GM12865 (cell line): ENCODE measurements around the gene EML3.

Experiments used
- DNase-seq: peaks from one replicate; pipeline ENCODE4 v3.0.0; 2010; ENCODE audit warnings: low read depth
- H3K4me3 ChIP-seq: 2 replicates; pipeline ENCODE4 v1.5.1; 2011; ENCODE audit warnings: mild to moderate bottlenecking, low read depth, low read length, control low read depth
- TF ChIP-seq, protein P1 (sequence below): IDR thresholded peaks from 2 replicates; pipeline ENCODE4 v1.5.1; 2011; ENCODE audit warnings: low read length, control low read depth, low read depth, inconsistent platforms; ENCODE audit not compliant: insufficient read depth; ENCODE audit errors: missing control alignments

Gene EML3

DNA sequence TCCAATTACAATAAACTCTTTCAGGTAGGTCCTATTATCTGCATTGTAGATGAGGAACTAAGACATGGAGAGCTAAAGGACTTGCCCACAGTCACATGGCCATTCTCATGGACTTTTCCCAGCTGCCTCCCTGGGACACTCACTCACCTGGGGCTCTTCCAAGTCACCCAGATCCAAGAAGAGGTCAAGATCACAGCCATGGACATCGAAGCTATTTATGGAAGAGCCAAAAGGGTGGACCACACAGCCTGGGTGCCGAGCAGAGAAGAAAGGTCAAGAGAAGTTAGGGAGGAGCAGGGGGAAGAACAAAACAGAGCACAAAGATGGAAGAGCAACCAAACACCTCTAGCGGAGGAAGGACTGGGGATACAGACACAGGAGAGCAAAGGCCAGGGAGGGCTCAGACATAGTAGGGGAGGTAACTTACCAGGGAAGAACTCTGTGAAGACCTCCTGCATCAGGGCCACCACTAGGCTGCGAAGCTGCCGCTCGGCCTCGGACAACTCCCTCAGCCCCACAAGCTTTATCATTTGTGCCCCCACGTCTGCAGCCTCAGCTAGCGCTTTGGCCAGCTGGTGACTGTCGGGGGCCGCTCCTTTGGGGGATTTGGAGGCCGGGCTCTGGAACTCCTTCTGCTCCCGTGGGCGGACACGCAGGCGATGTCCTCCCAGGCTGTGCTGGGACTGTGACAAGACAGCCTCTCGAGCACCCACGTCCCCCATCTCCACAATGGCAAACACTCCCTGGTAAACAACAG is 31.4 kb downstream of the EML3 start:
- DNase-seq, result no peak
- H3K4me3 ChIP-seq, result no peak overlapping the region
- TF ChIP-seq, protein P1, sequence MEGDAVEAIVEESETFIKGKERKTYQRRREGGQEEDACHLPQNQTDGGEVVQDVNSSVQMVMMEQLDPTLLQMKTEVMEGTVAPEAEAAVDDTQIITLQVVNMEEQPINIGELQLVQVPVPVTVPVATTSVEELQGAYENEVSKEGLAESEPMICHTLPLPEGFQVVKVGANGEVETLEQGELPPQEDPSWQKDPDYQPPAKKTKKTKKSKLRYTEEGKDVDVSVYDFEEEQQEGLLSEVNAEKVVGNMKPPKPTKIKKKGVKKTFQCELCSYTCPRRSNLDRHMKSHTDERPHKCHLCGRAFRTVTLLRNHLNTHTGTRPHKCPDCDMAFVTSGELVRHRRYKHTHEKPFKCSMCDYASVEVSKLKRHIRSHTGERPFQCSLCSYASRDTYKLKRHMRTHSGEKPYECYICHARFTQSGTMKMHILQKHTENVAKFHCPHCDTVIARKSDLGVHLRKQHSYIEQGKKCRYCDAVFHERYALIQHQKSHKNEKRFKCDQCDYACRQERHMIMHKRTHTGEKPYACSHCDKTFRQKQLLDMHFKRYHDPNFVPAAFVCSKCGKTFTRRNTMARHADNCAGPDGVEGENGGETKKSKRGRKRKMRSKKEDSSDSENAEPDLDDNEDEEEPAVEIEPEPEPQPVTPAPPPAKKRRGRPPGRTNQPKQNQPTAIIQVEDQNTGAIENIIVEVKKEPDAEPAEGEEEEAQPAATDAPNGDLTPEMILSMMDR, result no peak

DNA sequence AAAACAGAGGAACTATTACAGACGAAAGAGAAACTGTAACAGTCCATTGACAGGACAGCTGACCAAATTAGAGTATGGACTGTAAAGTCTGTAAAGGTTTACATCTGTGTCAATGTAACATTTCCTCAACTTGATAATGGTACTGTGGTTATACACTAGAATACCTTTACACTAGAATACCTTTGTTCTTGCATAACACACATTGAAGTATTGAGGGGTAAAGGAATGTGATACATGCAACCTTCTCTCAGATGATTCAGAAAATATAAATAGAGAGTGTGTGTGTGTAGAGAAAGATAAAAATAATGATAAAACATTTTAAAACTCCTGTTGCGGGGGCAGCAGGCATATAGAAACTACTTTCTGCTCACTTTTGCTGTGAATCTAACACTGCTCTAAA is 33.3 kb downstream of the EML3 start:
- no peak overlapping the region for H3K4me3 ChIP-seq
- no peak for DNase-seq
- TF ChIP-seq, protein P1, result no peak

DNA sequence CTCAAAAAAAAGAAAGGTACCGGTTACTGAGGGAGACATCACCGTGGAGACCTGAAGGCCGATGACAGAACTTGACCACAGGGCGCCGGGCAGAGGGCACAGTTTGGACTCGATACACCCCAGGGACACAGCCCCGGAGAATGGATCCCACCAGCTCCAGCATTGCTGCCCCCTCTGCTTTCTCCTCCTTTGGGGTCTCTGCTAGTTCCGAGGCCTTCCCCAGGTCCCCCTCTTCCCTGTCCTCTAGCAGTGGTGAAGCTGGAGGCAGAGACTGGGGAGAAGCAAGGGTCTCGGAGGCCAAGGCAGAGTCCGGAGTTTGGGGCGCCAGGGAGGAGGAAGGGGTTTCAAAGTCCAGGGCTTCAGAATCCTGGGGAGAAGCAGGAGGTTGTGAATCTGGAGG is 34.0 kb downstream of the EML3 start:
- no peak overlapping the region for H3K4me3 ChIP-seq
- TF ChIP-seq, protein P1, result no peak
- DNase-seq, result no peak

DNA sequence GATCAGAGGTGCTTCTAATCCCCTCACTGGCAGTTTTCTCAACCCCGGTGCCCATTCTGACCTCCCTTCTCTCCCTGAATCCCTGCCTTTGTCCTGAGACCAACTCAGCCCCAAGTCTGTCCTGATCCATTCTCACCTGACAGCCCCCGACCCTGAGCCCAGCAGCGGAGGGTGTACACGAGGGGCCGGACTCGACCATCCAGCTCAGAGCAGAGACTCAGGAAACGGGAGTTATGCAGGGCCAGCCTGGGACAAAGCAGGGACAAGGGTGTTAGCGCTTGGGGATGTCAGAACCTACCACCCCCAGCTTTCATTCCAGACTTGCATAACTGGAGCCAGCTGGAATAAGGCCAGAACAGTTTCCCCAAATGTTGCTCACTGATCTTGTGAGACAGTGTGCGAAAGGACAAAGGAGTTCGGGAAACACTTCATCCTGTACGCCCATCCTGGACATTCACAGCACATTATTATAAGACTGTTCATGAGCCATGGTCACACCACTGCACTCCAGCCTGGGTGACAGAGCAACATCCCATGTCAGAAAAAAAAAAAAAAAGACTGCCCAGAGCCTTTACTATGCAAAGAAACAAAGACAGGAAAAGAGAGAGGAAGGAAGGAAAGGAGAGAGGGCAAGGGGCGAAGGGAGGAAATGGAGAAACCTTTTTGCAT is 35.4 kb downstream of the EML3 start:
- no peak for DNase-seq
- TF ChIP-seq, protein P1, result no peak

DNA sequence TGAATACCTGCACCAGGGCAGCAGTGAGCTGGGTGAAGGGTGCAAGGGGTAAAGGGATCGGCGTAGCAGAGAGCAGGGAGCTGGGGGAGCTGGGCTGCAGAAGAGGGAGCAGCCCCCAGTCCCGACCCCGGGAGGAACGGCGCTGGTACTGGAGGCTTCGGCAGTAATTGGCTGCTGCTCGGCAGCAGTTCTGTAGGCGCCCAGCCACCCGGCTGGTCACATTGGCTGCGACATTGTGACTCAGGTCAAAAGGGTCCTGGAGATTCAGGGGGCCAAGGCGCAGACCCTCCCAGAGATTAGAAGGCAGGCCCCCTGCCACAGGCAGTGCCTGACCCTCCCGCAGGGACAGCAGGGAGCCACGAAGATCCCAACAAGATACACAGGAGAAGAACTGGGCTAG is 36.7 kb downstream of the EML3 start:
- no peak overlapping the region for H3K4me3 ChIP-seq
- no peak for DNase-seq
- TF ChIP-seq, protein P1, result no peak

More for the DNA sequence above, 35.4 kb downstream of the EML3 start:
- no peak overlapping the region for H3K4me3 ChIP-seq

DNA sequence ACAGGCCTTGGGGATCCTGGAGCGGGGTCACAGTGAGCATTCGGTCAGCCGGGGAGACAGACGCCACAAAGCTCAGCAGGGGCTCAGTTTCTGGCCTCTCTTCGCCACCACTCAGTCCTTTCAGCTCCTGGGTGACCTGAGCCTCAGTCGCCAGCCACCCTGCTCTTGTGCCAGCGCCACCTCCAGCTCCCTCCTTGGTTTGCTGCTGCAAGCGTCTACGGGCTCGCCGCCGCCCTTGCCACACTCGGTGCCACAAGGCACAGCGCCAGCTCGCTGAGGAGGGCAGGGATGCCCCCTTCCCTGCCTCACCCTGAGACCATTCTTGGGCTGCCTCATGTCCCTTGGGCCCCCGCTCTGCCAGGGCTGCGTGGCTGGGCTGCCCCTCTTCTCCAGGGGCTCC is 37.4 kb downstream of the EML3 start:
- DNase-seq, result no peak
- peak overlapping the region; percentile 85 for H3K4me3 ChIP-seq
- TF ChIP-seq, protein P1, result no peak
